Stimulated activated naive B cell treated with anti-CD40 and anti-IgM and Interleukin-4, amounts not matched to agents 10 μg/mL and 1 μg/mL and 100 μg/mL, for 72 hours (primary cell): ENCODE results near the gene KIFAP3.

Experiments
- ATAC-seq, 2 donors: fragments of 150-1000 bp; cut with Tn5 transposase; replicated peaks; 2 replicates each; pipeline ENCODE4 v1.10.0; 2021; ENCODE audit warnings: moderate library complexity in 1 of 2
- DNase-seq: peaks from one replicate; pipeline ENCODE4 v3.0.0; 2021
- H3K27ac Mint-ChIP-seq: one replicate; pipeline ENCODE4 v1.8.0; 2022; ENCODE audit warnings: mild to moderate bottlenecking, mixed read lengths
- H3K27me3 Mint-ChIP-seq, 2 donors: one replicate each; pipeline ENCODE4 v1.8.0; 2022; ENCODE audit warnings: mixed read lengths in 2 of 2
- H3K36me3 Mint-ChIP-seq, 2 donors: one replicate each; pipeline ENCODE4 v1.8.0; 2022; ENCODE audit warnings: mixed read lengths in 2 of 2, mild to moderate bottlenecking in 1 of 2
- H3K4me1 Mint-ChIP-seq, 2 donors: one replicate each; pipeline ENCODE4 v1.8.0; 2022; ENCODE audit warnings: mixed read lengths in 2 of 2, mild to moderate bottlenecking in 1 of 2
- H3K4me3 Mint-ChIP-seq, 2 donors: one replicate each; pipeline ENCODE4 v1.8.0; 2022; ENCODE audit warnings: mild to moderate bottlenecking in 2 of 2, mixed read lengths in 2 of 2, moderate library complexity in 1 of 2
- H3K9me3 Mint-ChIP-seq, 2 donors: one replicate each; pipeline ENCODE4 v1.8.0; 2022; ENCODE audit warnings: mixed read lengths in 2 of 2, mild to moderate bottlenecking in 1 of 2

KIFAP3 gene

GRCh38 chr1:169904834-169905233 is 169.7 kb downstream of the KIFAP3 start:
- ATAC-seq (peak; percentile 23 to 36), DNase-seq (no peak)
- Mint-ChIP-seq H3K27ac (no peak overlapping the region), H3K9me3 (no peaks in the 10 kb centered on the region), H3K4me1 (peaks cover 3 to 12% of the 10 kb centered on the region in 2 donors), H3K4me3 (no peak overlapping the region), H3K27me3 (peaks cover 18 to 29% of the 10 kb centered on the region in 2 donors), H3K36me3 (no peaks in the 10 kb centered on the region)

GRCh38 chr1:169902751-169903150 is 171.7 kb downstream of the KIFAP3 start:
- Mint-ChIP-seq H3K4me1 (peaks cover 0 to 8% of the 10 kb centered on the region in 2 donors), H3K36me3 (no peaks in the 10 kb centered on the region), H3K9me3 (no peaks in the 10 kb centered on the region), H3K27me3 (peaks cover 24 to 43% of the 10 kb centered on the region in 2 donors), H3K4me3 (no peak overlapping the region), H3K27ac (no peak overlapping the region)
- no peak for ATAC-seq
- DNase-seq, result no peak

GRCh38 chr1:169901115-169901514 is 173.4 kb downstream of the KIFAP3 start:
- Mint-ChIP-seq H3K36me3 (no peaks in the 10 kb centered on the region), H3K4me1 (peaks cover 3 to 8% of the 10 kb centered on the region in 2 donors), H3K27me3 (peaks cover 26 to 52% of the 10 kb centered on the region in 2 donors), H3K4me3 (no peak overlapping the region), H3K27ac (no peak overlapping the region), H3K9me3 (no peaks in the 10 kb centered on the region)
- DNase-seq (no peak), ATAC-seq (no peak)

GRCh38 chr1:169900571-169900970 is 173.9 kb downstream of the KIFAP3 start:
- Mint-ChIP-seq H3K36me3 (no peaks in the 10 kb centered on the region), H3K27me3 (peaks cover 26 to 52% of the 10 kb centered on the region in 2 donors)

GRCh38 chr1:169899519-169900217 is 174.8 kb downstream of the KIFAP3 start:
- no peak overlapping the region for H3K4me3 Mint-ChIP-seq
- ATAC-seq (no peak), DNase-seq (no peak)
- peaks cover 0 to 3% of the 10 kb centered on the region in 2 donors for H3K36me3 Mint-ChIP-seq
- H3K27ac Mint-ChIP-seq, result no peak overlapping the region
- peaks cover 6 to 11% of the 10 kb centered on the region in 2 donors for H3K4me1 Mint-ChIP-seq
- peaks cover 26 to 46% of the 10 kb centered on the region in 2 donors for H3K27me3 Mint-ChIP-seq
- no peaks in the 10 kb centered on the region for H3K9me3 Mint-ChIP-seq

More at GRCh38 chr1:169900571-169900970, 173.9 kb downstream of the KIFAP3 start:
- ATAC-seq, result no peak
- no peak overlapping the region for H3K27ac Mint-ChIP-seq
- DNase-seq, result no peak
- no peaks in the 10 kb centered on the region for H3K9me3 Mint-ChIP-seq
- H3K4me3 Mint-ChIP-seq, result no peak overlapping the region
- H3K4me1 Mint-ChIP-seq, result peaks cover 3 to 8% of the 10 kb centered on the region in 2 donors

GRCh38 chr1:169896013-169896412 is 178.5 kb downstream of the KIFAP3 start:
- Mint-ChIP-seq H3K36me3 (peaks cover 0 to 3% of the 10 kb centered on the region in 2 donors), H3K27me3 (peaks cover 13 to 33% of the 10 kb centered on the region in 2 donors), H3K4me1 (peaks cover 19 to 21% of the 10 kb centered on the region in 2 donors), H3K4me3 (no peak overlapping the region), H3K9me3 (no peaks in the 10 kb centered on the region), H3K27ac (no peak overlapping the region)
- no peak for DNase-seq
- no peak for ATAC-seq

- DNase-seq (no peak), ATAC-seq (no peak)
- Mint-ChIP-seq H3K36me3 (peaks cover 3 to 10% of the 10 kb centered on the region in 2 donors), H3K9me3 (no peaks in the 10 kb centered on the region), H3K4me3 (peak overlapping the region; percentile 91 to 93), H3K27ac (peak overlapping the region; percentile 100), H3K27me3 (peaks cover 13 to 26% of the 10 kb centered on the region in 2 donors), H3K4me1 (peaks cover 23 to 32% of the 10 kb centered on the region in 2 donors)
These were observed 179.9 kb downstream of the KIFAP3 start for GRCh38 chr1:169894424-169895145.

GRCh38 chr1:169893645-169894423 is 180.7 kb downstream of the KIFAP3 start, which contains the start of gene SCYL3:
Gene SCYL3, minus strand, starts transcription at chr1:169893896. Its CDS starts 5,056 bp downstream, at chr1:169888840.
- H3K4me1 Mint-ChIP-seq, result peaks cover 28 to 39% of the 10 kb centered on the region in 2 donors
- peaks cover 13 to 22% of the 10 kb centered on the region in 2 donors for H3K27me3 Mint-ChIP-seq
- H3K9me3 Mint-ChIP-seq, result no peaks in the 10 kb centered on the region
- H3K4me3 Mint-ChIP-seq, result peak within 1 kb of the TSS; percentile 91 to 93
- DNase-seq, result peak; percentile 89
- H3K27ac Mint-ChIP-seq, result peak within 1 kb of the TSS; percentile 100
- H3K36me3 Mint-ChIP-seq, result peaks cover 6 to 14% of the 10 kb centered on the region in 2 donors
- peak; percentile 90 to 91 for ATAC-seq

- H3K27ac Mint-ChIP-seq, result peak overlapping the region; percentile 100
- peaks cover 11 to 18% of the 10 kb centered on the region in 2 donors for H3K27me3 Mint-ChIP-seq
- no peaks in the 10 kb centered on the region for H3K9me3 Mint-ChIP-seq
- peaks cover 31 to 41% of the 10 kb centered on the region in 2 donors for H3K4me1 Mint-ChIP-seq
- H3K36me3 Mint-ChIP-seq, result peaks cover 6 to 17% of the 10 kb centered on the region in 2 donors
- ATAC-seq (no peak), DNase-seq (no peak)
- peak overlapping the region; percentile 91 to 93 for H3K4me3 Mint-ChIP-seq
These were observed 181.4 kb downstream of the KIFAP3 start for GRCh38 chr1:169892927-169893644.

GRCh38 chr1:169892176-169892926 is 182.1 kb downstream of the KIFAP3 start:
- Mint-ChIP-seq H3K36me3 (peaks cover 6 to 17% of the 10 kb centered on the region in 2 donors), H3K4me1 (peaks cover 31 to 41% of the 10 kb centered on the region in 2 donors), H3K9me3 (no peaks in the 10 kb centered on the region), H3K4me3 (peak overlapping the region; percentile 91 to 93), H3K27ac (peak overlapping the region; percentile 100), H3K27me3 (peaks cover 8 to 13% of the 10 kb centered on the region in 2 donors)
- ATAC-seq, result no peak
- no peak for DNase-seq

- no peak for DNase-seq
These were observed 183.0 kb downstream of the KIFAP3 start for GRCh38 chr1:169891539-169891885.

GRCh38 chr1:169890761-169891538 is 183.5 kb downstream of the KIFAP3 start:
- DNase-seq, result no peak
- H3K4me1 Mint-ChIP-seq, result peaks cover 28 to 41% of the 10 kb centered on the region in 2 donors

More at GRCh38 chr1:169891539-169891885, 183.0 kb downstream of the KIFAP3 start:
- peaks cover 31 to 41% of the 10 kb centered on the region in 2 donors for H3K4me1 Mint-ChIP-seq
- peaks cover 4 to 5% of the 10 kb centered on the region in 2 donors for H3K27me3 Mint-ChIP-seq
- peak overlapping the region; percentile 92 for H3K27ac Mint-ChIP-seq
- H3K36me3 Mint-ChIP-seq, result peaks cover 7 to 20% of the 10 kb centered on the region in 2 donors
- H3K9me3 Mint-ChIP-seq, result no peaks in the 10 kb centered on the region
- no peak for ATAC-seq
- peak overlapping the region; percentile 56 to 71 for H3K4me3 Mint-ChIP-seq

More at GRCh38 chr1:169890761-169891538, 183.5 kb downstream of the KIFAP3 start:
- Mint-ChIP-seq H3K27me3 (no peaks in the 10 kb centered on the region), H3K9me3 (no peaks in the 10 kb centered on the region), H3K4me3 (peak overlapping the region; percentile 56 to 71), H3K27ac (peak overlapping the region; percentile 92), H3K36me3 (peaks cover 12 to 24% of the 10 kb centered on the region in 2 donors)
- ATAC-seq, result peak in 1 of 2 donors; percentile 19
